AG20443 (cell line): ENCODE measurements around the gene CSMD2.

ENCODE experiments used
- DNase-seq: peaks from one replicate; pipeline ENCODE4 v3.0.0; 2012; ENCODE audit warnings: low spot score, mixed read lengths

The CSMD2 gene

GRCh38 chr1:33960188-33960895 lies 204.7 kb downstream of the CSMD2 start:
- DNase-seq: no peak

GRCh38 chr1:33957854-33958253 lies 207.2 kb downstream of the CSMD2 start:
- no peak for DNase-seq

GRCh38 chr1:33955096-33955495 lies 209.9 kb downstream of the CSMD2 start:
- DNase-seq: no peak

- DNase-seq: no peak
Observed at GRCh38 chr1:33949570-33949969, 215.5 kb downstream of the CSMD2 start.

GRCh38 chr1:33948291-33948690 lies 216.7 kb downstream of the CSMD2 start:
- DNase-seq: no peak

- no peak for DNase-seq
Observed at GRCh38 chr1:33946836-33947235, 218.2 kb downstream of the CSMD2 start.

- DNase-seq: no peak
Observed at GRCh38 chr1:33944846-33945245, 220.2 kb downstream of the CSMD2 start.

GRCh38 chr1:33943978-33944377 lies 221.1 kb downstream of the CSMD2 start:
- DNase-seq: peak; percentile 58

GRCh38 chr1:33932871-33933270 lies 232.2 kb downstream of the CSMD2 start:
- DNase-seq: no peak

GRCh38 chr1:33931111-33931475 lies 233.9 kb downstream of the CSMD2 start:
- no peak for DNase-seq

GRCh38 chr1:33930346-33931110 lies 234.5 kb downstream of the CSMD2 start:
- no peak for DNase-seq

GRCh38 chr1:33928251-33928650 lies 236.8 kb downstream of the CSMD2 start:
- no peak for DNase-seq

GRCh38 chr1:33927721-33928120 lies 237.3 kb downstream of the CSMD2 start:
- DNase-seq: peak; percentile 29

GRCh38 chr1:33925586-33925985 lies 239.4 kb downstream of the CSMD2 start:
- DNase-seq: no peak

- DNase-seq: no peak
Observed at GRCh38 chr1:33921281-33921680, 243.7 kb downstream of the CSMD2 start.

GRCh38 chr1:33918368-33918767 lies 246.7 kb downstream of the CSMD2 start:
- DNase-seq: peak; percentile 43

- DNase-seq: no peak
Observed at GRCh38 chr1:33916786-33917185, 248.2 kb downstream of the CSMD2 start.

GRCh38 chr1:33914531-33914930 lies 250.5 kb downstream of the CSMD2 start:
- no peak for DNase-seq

- DNase-seq: no peak
Observed at GRCh38 chr1:33908324-33908956, 256.6 kb downstream of the CSMD2 start.

GRCh38 chr1:33906156-33906555 lies 258.9 kb downstream of the CSMD2 start:
- no peak for DNase-seq

GRCh38 chr1:33905241-33905640 lies 259.8 kb downstream of the CSMD2 start:
- no peak for DNase-seq

GRCh38 chr1:33903210-33903589 lies 261.8 kb downstream of the CSMD2 start:
- DNase-seq: peak; percentile 48
